Heart left ventricle (tissue), 13 donors: ENCODE measurements around the gene VWA3B.
"Not testable (repeated sequence)": the region's sequence is repeated elsewhere in the genome, so short reads cannot be mapped to it uniquely, and the experiment has no call there.

Source experiments
- POLR2A ChIP-seq, 2 donors: fragments of 450-650 bp; IDR thresholded peaks; one replicate each; pipeline ENCODE4 v1.6.1; 2017; ENCODE audit warnings: antibody characterized with exemption in 2 of 2, mild to moderate bottlenecking in 2 of 2, moderate library complexity in 2 of 2
- TF ChIP-seq, protein P1 (sequence below), 12 donors: fragments of 200-600 bp; sonication (generic) in 4 of 12; IDR thresholded peaks; one replicate each; pipeline versions ENCODE4 v1.5.0 to v1.8.0; 2018 to 2022; ENCODE audit warnings: antibody characterized with exemption in 12 of 12, mild to moderate bottlenecking in 5 of 12
- donor health status: ischemic (EF 13 %, LVEDD 7.1; RV severe dilation, severe dysfunction).
- donor health status: DM: no; HTN: yes; CAD: no.
- donor health status: DM: no; HTN: no; CAD: no.
- donor health status: ischemic (EF 25% LVEDD 6.9; RV normal size, moderate dysfunction).
- donor health status: ischemic (EF 25% LVEDD 5.7; RV mildly dilated, moderate dysfunction).
- donor health status: ischemic (EF 35%, LVEDD 5.7; RV mildly dilated, moderate dysfunction).
- donor health status: nonischemic (EF 11% LVEDD 7.7; RV severe dilation, severe dysfunction).
- donor health status: DM: yes; HTN: yes; CAD: no.
- donor health status: PGD.
- donor health status: ischemic (EF 29% LVEDD 5.4; RV normal size, mild dysfunction).
- donor health status: nonischemic (EF 23%, LVEDD 6.1; RV moderate dilation, normal function).

DNA sequence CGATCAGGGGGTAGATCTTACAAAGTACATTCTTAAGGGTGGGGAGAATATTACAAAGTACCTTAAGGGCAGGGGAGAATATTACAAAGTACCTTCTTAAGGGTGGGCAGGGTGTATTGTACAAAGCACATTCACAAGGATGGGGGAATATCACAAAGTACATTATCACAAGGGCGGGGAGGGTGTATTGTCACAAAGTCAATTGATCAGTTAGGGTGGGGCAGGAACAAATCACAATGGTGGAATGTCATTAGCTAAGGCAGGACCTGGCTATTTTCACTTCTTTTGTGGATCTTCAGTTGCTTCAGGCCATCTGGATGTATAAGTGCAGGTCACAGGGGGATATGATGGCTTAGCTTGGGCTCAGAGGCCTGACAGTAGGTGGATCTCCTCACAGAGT, 42.2 kb upstream of the VWA3B start:
- TF ChIP-seq, protein P1, sequence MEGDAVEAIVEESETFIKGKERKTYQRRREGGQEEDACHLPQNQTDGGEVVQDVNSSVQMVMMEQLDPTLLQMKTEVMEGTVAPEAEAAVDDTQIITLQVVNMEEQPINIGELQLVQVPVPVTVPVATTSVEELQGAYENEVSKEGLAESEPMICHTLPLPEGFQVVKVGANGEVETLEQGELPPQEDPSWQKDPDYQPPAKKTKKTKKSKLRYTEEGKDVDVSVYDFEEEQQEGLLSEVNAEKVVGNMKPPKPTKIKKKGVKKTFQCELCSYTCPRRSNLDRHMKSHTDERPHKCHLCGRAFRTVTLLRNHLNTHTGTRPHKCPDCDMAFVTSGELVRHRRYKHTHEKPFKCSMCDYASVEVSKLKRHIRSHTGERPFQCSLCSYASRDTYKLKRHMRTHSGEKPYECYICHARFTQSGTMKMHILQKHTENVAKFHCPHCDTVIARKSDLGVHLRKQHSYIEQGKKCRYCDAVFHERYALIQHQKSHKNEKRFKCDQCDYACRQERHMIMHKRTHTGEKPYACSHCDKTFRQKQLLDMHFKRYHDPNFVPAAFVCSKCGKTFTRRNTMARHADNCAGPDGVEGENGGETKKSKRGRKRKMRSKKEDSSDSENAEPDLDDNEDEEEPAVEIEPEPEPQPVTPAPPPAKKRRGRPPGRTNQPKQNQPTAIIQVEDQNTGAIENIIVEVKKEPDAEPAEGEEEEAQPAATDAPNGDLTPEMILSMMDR (IDR thresholded peaks at IDR 0.05), result not testable (repeated sequence)
- TF ChIP-seq POLR2A (IDR thresholded peaks at IDR 0.05), result not testable (repeated sequence)
